Mammary epithelial cell (primary cell): ENCODE measurements around the gene MAST1.

ENCODE experiments used
- CTCF ChIP-seq, 2 donors: IDR thresholded peaks in 1 of 2; conservative IDR thresholded peaks in 1 of 2; 2 replicates each; pipeline ENCODE4 v1.5.1; 2011 to 2012; ENCODE audit warnings: inconsistent platforms in 2 of 2, low read length in 2 of 2, mild to moderate bottlenecking in 2 of 2, control low read depth in 1 of 2, low read depth in 1 of 2; ENCODE audit not compliant: insufficient read depth in 1 of 2; ENCODE audit errors: extremely low read depth in 1 of 2
- EZH2 ChIP-seq: IDR thresholded peaks from 2 replicates; pipeline ENCODE4 v1.6.1; 2012; ENCODE audit warnings: low read length, inconsistent platforms, borderline replicate concordance

- TF ChIP-seq CTCF (conservative IDR thresholded peaks at IDR 0.05 in 1 of 2, IDR thresholded peaks at IDR 0.05 in 1 of 2; ENCODE audit: extremely low read depth in 1 of 2, insufficient read depth in 1 of 2, low read depth in 1 of 2, low read length in 2 of 2) = no peak
- no peak for TF ChIP-seq EZH2
These were observed 61.7 kb downstream of the MAST1 start for GRCh38 chr19:12899891-12900518.
